Left ventricle myocardium superior (tissue), 1 donor: ENCODE results near the gene RYR1. TPM values are rescaled to one million over a fixed set of nuclear protein-coding genes. Genes with fewer than 3 reads are reported as not detected.
"Not testable (repeated sequence)": the region's sequence is repeated elsewhere in the genome, so short reads cannot be mapped to it uniquely, and the experiment has no call there.

Source experiments
- ATAC-seq: fragments of 200-7000 bp; cut with Tn5 transposase; one replicate; pipeline ENCODE4 v1.9.1; 2020; ENCODE audit warnings: mild to moderate bottlenecking, moderate library complexity
- DNase-seq: peaks from one replicate; pipeline ENCODE4 v3.0.0-alpha.2; 2020
- intact Hi-C: fragments of 100-400 bp; cut with micrococcal nuclease; formaldehyde crosslinking; loops from one replicate; pipeline ENCODE4 v1.11.0; 2022
- total RNA-seq: library from RNA; stranded (reverse); fragmentation: NEBNext Ultra II Directional; extraction: Animal tissue kit (Norgen Biotek cat#: 25700); gene quantifications from one replicate; pipeline ENCODE4 v1.2.1, GENCODE V29; 2021
- donor health status: DM: no; HTN: yes; CAD: no; lungs with severe emphysema.

The RYR1 gene
- total RNA-seq, 1 donor from 2014 or later: 1.1 TPM

- ATAC-seq: no peak
- DNase-seq: no peak
- intact Hi-C loops: no loop called here
These were observed 44.9 kb downstream of the RYR1 start for GRCh38 chr19:38478273-38478971.

- DNase-seq (no peak), ATAC-seq (no peak)
- intact Hi-C loops: no loop called here
These were observed 49.0 kb downstream of the RYR1 start for GRCh38 chr19:38482496-38482895.

- intact Hi-C loops: no loop called here
- no peak for DNase-seq
- ATAC-seq: no peak
These were observed 49.6 kb downstream of the RYR1 start for GRCh38 chr19:38483016-38483630.

GRCh38 chr19:38484747-38485146 lies 51.3 kb downstream of the RYR1 start:
- DNase-seq (no peak), ATAC-seq (no peak)
- intact Hi-C loops: no loop called here

GRCh38 chr19:38485541-38486285 lies 52.2 kb downstream of the RYR1 start:
- intact Hi-C loops: no loop called here
- ATAC-seq: no peak
- no peak for DNase-seq

- ATAC-seq: no peak
- intact Hi-C loops: no loop called here
- no peak for DNase-seq
These were observed 53.3 kb downstream of the RYR1 start for GRCh38 chr19:38486731-38487336.

GRCh38 chr19:38488096-38488495 lies 54.6 kb downstream of the RYR1 start:
- DNase-seq (no peak), ATAC-seq (no peak)
- intact Hi-C loops: no loop called here

DNA sequence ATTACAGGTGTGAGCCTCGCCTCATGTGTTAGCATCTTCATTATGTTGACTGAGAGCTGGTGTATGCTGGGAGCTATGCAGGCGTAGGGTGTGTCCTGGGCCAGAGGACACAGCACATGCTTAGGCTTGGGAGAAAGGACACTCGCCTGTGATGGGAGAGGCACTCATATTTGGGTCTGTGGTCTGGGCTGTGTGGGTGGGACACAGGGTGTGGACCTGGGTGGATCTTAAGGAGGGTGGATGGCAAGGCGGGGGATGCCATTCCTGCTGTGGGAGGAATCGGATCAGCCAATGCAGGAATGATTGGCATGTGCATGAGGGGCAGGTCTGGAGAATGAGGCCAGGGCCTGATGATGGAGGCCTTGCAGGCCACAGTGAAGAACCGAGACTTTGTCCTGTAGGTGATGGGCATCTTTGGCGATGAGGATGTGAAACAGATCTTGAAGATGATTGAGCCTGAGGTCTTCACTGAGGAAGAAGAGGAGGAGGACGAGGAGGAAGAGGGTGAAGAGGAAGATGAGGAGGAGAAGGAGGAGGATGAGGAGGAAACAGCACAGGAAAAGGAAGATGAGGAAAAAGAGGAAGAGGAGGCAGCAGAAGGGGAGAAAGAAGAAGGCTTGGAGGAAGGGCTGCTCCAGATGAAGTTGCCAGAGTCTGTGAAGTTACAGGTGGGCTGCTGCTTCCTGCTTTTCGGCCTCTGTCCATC lies 55.4 kb downstream of the RYR1 start:
- no peak for ATAC-seq
- DNase-seq: no peak
- intact Hi-C loops: no loop called here

- ATAC-seq (no peak), DNase-seq (no peak)
- intact Hi-C loops: no loop called here
These were observed 57.4 kb downstream of the RYR1 start for GRCh38 chr19:38490861-38491260.

- intact Hi-C loops: no loop called here
- DNase-seq (no peak), ATAC-seq (no peak)
These were observed 58.8 kb downstream of the RYR1 start for GRCh38 chr19:38492181-38492813.

- no peak for ATAC-seq
- no peak for DNase-seq
- intact Hi-C loops: no loop called here
These were observed 60.9 kb downstream of the RYR1 start for GRCh38 chr19:38494379-38494778.

DNA sequence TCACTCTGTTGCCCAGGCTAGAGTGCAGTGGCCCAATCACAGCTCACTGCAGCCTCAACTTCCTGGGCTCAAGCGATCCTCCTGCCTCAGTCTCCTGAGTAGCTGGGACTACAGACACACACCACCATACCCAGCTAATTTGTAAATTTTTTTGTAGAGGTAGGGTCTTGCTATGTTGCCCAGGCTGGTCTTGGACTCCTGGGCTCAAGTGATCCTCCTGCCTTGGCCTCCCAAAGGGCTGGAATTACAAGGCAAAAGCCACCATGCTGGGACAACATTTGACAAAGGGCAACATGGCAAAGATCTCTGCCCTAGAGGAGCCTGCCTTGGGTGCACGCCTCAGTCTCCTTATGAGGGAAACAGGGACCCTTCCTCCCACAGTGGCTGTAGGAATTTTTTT lies 61.9 kb downstream of the RYR1 start:
- DNase-seq, ATAC-seq, intact Hi-C loops: not testable (repeated sequence)

DNA sequence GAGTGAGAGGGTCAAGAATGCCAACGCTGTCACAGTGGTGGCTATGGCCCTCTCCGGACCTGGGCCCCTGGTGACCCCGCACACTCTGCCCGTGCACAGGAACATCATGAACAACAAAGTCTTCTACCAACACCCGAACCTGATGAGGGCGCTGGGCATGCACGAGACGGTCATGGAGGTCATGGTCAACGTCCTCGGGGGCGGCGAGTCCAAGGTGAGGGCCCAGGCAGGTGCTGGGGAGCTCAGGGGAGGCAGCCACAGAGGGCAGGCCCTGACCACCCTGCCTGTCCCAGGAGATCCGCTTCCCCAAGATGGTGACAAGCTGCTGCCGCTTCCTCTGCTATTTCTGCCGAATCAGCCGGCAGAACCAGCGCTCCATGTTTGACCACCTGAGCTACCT lies 62.6 kb downstream of the RYR1 start:
- ATAC-seq (no peak), DNase-seq (no peak)
- intact Hi-C loops: no loop called here

- DNase-seq (no peak), ATAC-seq (no peak)
- intact Hi-C loops: no loop called here
These were observed 63.4 kb downstream of the RYR1 start for GRCh38 chr19:38496603-38497487.

DNA sequence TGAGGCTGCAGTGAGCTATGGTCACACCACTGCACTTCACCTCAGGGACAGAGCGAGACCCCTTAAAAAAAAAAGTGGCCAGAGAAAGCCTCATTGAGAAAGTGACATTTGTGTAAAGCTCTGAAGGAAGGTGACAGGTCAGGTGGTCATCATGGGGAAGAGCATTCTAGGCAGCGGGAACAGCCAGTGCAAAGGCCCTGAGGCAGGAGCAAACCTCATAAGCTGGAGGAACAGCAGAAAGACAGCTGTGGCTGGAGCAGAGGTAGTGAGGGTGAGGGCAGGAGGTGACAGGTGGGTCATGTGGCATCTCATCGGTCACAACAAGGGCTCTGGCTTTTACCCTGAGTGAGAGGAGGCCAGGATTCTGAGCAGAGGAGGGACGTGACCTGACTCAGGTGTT lies 64.4 kb downstream of the RYR1 start:
- DNase-seq (no peak), ATAC-seq (no peak)
- intact Hi-C loops: no loop called here

DNA sequence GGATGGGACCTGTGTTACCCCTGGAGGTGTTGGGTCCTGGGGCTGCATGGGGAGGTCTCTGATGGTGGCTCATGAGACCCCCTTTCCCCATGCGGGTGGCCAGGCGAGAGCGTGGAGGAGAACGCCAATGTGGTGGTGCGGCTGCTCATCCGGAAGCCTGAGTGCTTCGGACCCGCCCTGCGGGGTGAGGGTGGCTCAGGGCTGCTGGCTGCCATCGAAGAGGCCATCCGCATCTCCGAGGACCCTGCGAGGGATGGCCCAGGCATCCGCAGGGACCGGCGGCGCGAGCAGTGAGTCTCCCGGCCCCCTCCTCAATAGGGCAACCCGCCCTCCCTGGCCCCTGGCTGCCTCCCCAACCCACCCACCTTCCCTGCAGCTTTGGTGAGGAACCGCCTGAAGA lies 66.0 kb downstream of the RYR1 start:
- DNase-seq (no peak), ATAC-seq (no peak)
- intact Hi-C loops: no loop called here

DNA sequence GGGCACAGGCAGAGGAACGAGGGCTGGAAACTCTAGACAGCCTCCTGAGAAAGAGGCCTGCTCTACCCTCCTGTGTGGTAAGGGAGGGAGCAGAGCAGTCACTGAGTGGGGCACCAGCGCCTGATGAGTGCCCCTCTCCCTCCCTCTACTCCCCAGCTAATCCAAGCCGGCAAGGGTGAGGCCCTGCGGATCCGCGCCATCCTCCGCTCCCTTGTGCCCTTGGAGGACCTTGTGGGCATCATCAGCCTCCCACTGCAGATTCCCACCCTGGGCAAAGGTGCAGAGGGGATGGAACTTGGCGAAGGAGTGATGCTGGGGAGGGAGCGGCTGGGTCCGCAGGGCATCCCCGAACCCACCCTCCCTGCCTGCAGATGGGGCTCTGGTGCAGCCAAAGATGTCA lies 67.0 kb downstream of the RYR1 start:
- DNase-seq: no peak
- ATAC-seq: no peak
- intact Hi-C loops: no loop called here

DNA sequence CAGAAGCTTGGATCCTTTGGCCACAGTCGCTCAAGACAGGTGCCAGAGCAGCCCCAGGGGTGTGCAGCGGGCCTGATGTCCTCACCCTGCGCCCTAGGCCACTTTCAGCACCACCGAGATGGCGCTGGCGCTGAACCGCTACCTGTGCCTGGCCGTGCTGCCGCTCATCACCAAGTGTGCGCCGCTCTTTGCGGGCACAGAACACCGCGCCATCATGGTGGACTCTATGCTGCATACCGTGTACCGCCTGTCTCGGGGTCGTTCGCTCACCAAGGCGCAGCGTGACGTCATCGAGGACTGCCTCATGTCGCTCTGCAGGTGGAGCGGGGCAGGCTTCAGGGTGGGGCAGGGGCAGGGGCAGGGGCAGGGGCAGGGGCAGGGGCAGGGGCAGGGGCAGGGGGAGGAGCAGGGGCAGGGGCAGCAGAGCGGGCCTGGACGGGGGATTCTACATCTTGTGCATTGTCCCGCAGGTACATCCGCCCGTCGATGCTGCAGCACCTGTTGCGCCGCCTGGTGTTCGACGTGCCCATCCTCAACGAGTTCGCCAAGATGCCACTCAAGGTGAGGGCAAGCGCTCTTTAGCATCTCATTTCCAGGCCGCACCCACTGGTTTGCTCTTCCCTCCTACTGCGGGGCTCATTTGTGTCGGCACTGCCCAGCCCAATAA lies 69.1 kb downstream of the RYR1 start:
- DNase-seq (no peak), ATAC-seq (no peak)
- intact Hi-C loops: no loop called here
